Neural crest cell (in vitro differentiated cells): ENCODE data around the gene CYP4B1. TPM values are rescaled to one million over a fixed set of nuclear protein-coding genes. Genes with fewer than 3 reads are reported as not detected.

Experiments used
- DNase-seq: peaks from one replicate; pipeline ENCODE4 v3.0.0; 2021; ENCODE audit warnings: low read depth, mixed read lengths, low spot score
- H3K27ac Mint-ChIP-seq: one replicate; pipeline ENCODE4 v1.8.0; 2021; ENCODE audit warnings: mild to moderate bottlenecking, mixed read lengths; ENCODE audit not compliant: unreplicated experiment
- H3K27me3 Mint-ChIP-seq: 2 replicates; pipeline ENCODE4 v1.8.0; 2021; ENCODE audit warnings: low read depth, mild to moderate bottlenecking, mixed read lengths
- H3K36me3 Mint-ChIP-seq: 2 replicates; pipeline ENCODE4 v1.8.0; 2021; ENCODE audit warnings: low read depth, mild to moderate bottlenecking, mixed read lengths
- H3K4me1 Mint-ChIP-seq: 2 replicates; pipeline ENCODE4 v1.8.0; 2021; ENCODE audit warnings: mixed read lengths
- H3K4me3 Mint-ChIP-seq: one replicate; pipeline ENCODE4 v1.8.0; 2021; ENCODE audit warnings: mild to moderate bottlenecking, mixed read lengths
- H3K9me3 Mint-ChIP-seq: 2 replicates; pipeline ENCODE4 v1.8.0; 2021; ENCODE audit warnings: mixed read lengths
- CTCF ChIP-seq: fragments of 200-600 bp; sonication (generic); conservative IDR thresholded peaks from 2 replicates; pipeline ENCODE4 v1.5.0; 2021; ENCODE audit warnings: antibody characterized with exemption, mild to moderate bottlenecking
- total RNA-seq: library from RNA; stranded (reverse); gene quantifications from 2 replicates; pipeline ENCODE4 v1.2.1, GENCODE V29; 2021

The CYP4B1 gene
- total RNA-seq, 1 donor from 2014 or later, result not detected

GRCh38 chr1:46809071-46809470 is 10.2 kb downstream of the CYP4B1 start:
- Mint-ChIP-seq H3K27ac (no peak overlapping the region), H3K4me1 (no peaks in the 10 kb centered on the region)

DNA sequence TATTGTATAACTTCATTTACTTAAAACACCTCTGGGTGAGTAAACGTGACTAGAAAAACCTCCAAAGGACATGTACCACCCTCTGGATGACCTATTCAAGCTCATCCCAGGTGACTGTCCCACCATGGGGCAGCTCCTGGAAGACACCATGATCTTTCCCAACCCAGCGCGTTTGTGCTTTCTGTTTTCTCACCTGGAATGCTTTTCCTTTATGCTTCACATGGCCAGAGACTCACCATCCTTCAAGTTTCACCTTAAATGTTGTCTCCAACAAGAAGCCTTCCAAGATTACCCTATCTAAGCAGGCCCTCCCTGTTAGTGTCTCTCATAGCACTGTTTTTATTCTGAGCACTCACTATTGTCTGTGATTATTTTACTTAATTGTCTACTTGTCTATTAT is 11.1 kb downstream of the CYP4B1 start:
- Mint-ChIP-seq H3K27me3 (peaks cover 17% of the 10 kb centered on the region), H3K9me3 (peaks cover 9% of the 10 kb centered on the region), H3K4me3 (no peak overlapping the region), H3K36me3 (no peaks in the 10 kb centered on the region), H3K4me1 (no peaks in the 10 kb centered on the region), H3K27ac (no peak overlapping the region)
- no peak for DNase-seq
- no peak for TF ChIP-seq CTCF

More at GRCh38 chr1:46809071-46809470, 10.2 kb downstream of the CYP4B1 start:
- no peak overlapping the region for H3K4me3 Mint-ChIP-seq
- TF ChIP-seq CTCF, result no peak
- H3K9me3 Mint-ChIP-seq, result peaks cover 9% of the 10 kb centered on the region
- no peak for DNase-seq
- H3K27me3 Mint-ChIP-seq, result peaks cover 17% of the 10 kb centered on the region
- H3K36me3 Mint-ChIP-seq, result no peaks in the 10 kb centered on the region

DNA sequence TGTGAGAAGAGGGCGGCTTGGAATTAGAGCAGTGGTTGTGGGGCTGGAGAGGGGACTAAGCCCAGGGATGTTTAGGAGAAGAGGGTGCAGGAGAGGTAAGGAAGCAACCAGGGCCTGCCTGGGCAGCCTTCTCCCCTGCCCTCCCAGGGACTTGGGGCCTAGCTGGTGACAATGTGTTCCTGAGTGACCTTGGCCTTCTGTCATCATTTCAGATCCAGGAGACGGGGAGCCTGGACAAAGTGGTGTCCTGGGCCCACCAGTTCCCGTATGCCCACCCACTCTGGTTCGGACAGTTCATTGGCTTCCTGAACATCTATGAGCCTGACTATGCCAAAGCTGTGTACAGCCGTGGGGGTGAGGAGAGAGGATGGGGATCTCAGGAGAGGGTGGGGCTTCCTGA is 11.8 kb downstream of the CYP4B1 start:
- Mint-ChIP-seq H3K4me1 (no peaks in the 10 kb centered on the region), H3K4me3 (no peak overlapping the region), H3K36me3 (no peaks in the 10 kb centered on the region), H3K27me3 (peaks cover 17% of the 10 kb centered on the region), H3K27ac (no peak overlapping the region), H3K9me3 (peaks cover 9% of the 10 kb centered on the region)
- DNase-seq, result no peak
- no peak for TF ChIP-seq CTCF

DNA sequence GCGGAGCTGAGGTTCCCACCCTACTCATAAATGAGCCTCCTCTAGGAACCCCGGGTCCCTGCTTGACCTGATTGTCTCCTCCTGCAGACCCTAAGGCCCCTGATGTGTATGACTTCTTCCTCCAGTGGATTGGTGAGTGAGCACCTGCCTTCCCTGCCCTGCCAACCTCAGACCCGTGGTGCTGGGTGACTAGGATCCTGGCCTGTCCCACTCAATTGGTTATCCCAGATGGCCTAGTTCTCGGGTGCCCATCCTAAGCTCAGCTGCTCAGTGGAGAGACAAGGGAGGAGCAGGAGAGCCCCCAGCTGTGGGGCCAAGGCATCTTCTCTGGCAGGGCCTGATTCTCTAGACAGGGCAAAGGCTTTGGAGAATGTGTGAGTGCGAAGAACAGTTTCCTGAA is 12.2 kb downstream of the CYP4B1 start:
- Mint-ChIP-seq H3K4me3 (no peak overlapping the region), H3K9me3 (peaks cover 9% of the 10 kb centered on the region), H3K27me3 (peaks cover 16% of the 10 kb centered on the region), H3K36me3 (no peaks in the 10 kb centered on the region), H3K27ac (no peak overlapping the region), H3K4me1 (no peaks in the 10 kb centered on the region)
- TF ChIP-seq CTCF, result no peak
- DNase-seq, result no peak

DNA sequence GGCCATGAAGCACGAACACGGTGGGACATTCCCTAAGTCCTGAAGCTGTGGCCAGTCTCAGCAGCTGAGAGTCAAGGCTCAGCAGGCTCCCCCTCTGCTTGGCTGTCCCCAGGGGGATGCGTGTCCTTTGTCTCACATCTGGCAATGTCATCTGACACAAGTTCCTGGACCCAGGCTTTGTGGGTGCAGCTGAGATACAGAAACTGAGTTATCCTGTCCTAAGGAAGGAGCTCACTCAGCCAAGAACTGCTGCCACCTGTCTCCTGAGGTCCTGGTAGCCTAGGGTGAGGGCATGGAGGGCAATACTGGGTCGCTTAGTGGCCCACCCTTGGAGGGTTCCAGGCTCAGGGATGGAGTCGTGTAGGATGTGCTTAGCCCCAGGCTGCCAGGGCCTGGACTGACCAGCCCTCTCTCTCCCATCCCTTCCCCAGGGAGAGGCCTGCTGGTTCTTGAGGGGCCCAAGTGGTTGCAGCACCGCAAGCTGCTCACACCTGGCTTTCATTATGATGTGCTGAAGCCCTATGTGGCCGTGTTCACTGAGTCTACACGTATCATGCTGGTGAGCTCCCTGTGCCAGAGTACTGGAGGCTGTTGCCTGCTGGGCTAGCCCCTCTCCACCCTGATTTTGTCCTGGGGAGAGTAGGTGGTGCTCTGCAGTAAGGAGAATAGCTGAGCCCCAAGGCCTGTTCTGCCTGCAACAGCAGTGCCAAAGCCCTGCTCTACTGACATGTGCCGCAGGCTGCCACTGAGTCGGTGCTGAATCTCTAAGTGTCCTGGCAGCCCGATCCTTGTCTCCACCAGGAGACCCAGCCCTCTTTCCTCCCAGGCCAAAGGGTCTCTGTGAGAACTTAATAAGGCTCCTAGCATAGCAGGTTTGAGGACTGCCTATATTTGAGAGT is 13.5 kb downstream of the CYP4B1 start:
- TF ChIP-seq CTCF, result no peak
- no peaks in the 10 kb centered on the region for H3K36me3 Mint-ChIP-seq
- DNase-seq, result no peak
- H3K4me1 Mint-ChIP-seq, result no peaks in the 10 kb centered on the region
- H3K27me3 Mint-ChIP-seq, result peaks cover 6% of the 10 kb centered on the region
- H3K9me3 Mint-ChIP-seq, result peaks cover 9% of the 10 kb centered on the region
- H3K4me3 Mint-ChIP-seq, result no peak overlapping the region
- no peak overlapping the region for H3K27ac Mint-ChIP-seq
